Heart right ventricle (tissue), 16 donors: ENCODE measurements around the gene OTUD7B. TPM values are rescaled to one million over a fixed set of nuclear protein-coding genes. Genes with fewer than 3 reads are reported as not detected.

Source experiments
- ATAC-seq, 8 donors: fragments of 200-7000 bp; cut with Tn5 transposase; one replicate each; pipeline ENCODE4 v1.9.1; 2020; ENCODE audit warnings: mild to moderate bottlenecking in 8 of 8, moderate library complexity in 8 of 8, moderate number of reproducible peaks in 1 of 8
- DNase-seq, 2 donors: peaks; one replicate each; pipeline ENCODE4 v3.0.0-alpha.2; 2020
- H3K27ac ChIP-seq, 10 donors: fragments of 200-600 bp; sonication (generic) in 2 of 10; one replicate each; pipeline versions ENCODE4 v1.5.0 to v1.8.0; 2020 to 2022; ENCODE audit warnings: mild to moderate bottlenecking in 3 of 10
- H3K27me3 ChIP-seq, 7 donors: fragments of 200-600 bp; one replicate each; pipeline ENCODE4 v1.8.0; 2021 to 2022; ENCODE audit warnings: mild to moderate bottlenecking in 2 of 7
- H3K36me3 ChIP-seq, 9 donors: fragments of 200-600 bp; sonication (generic) in 1 of 9; one replicate each; pipeline versions ENCODE4 v1.5.0 to v1.8.0; 2020 to 2022; ENCODE audit warnings: mild to moderate bottlenecking in 2 of 9
- H3K4me1 ChIP-seq, 9 donors: fragments of 200-600 bp; sonication (generic) in 1 of 9; one replicate each; pipeline versions ENCODE4 v1.5.0 to v1.8.0; 2020 to 2022; ENCODE audit warnings: mild to moderate bottlenecking in 4 of 9
- H3K4me3 ChIP-seq, 10 donors: fragments of 200-600 bp; sonication (generic) in 2 of 10; one replicate each; pipeline versions ENCODE4 v1.5.0 to v1.8.0; 2020 to 2022; ENCODE audit warnings: mild to moderate bottlenecking in 7 of 10, moderate library complexity in 2 of 10
- H3K9me3 ChIP-seq, 11 donors: fragments of 200-600 bp in 10 of 11; sonication (generic) in 2 of 11; one replicate each; pipeline versions ENCODE4 v1.5.0 to v1.8.0; 2013 to 2022; ENCODE audit warnings: mild to moderate bottlenecking in 2 of 11, control low read depth in 1 of 11, moderate library complexity in 1 of 11
- CTCF ChIP-seq, 9 donors: fragments of 200-600 bp; sonication (generic) in 2 of 9; IDR thresholded peaks; one replicate each; pipeline versions ENCODE4 v1.5.0 to v1.8.0; 2021 to 2022; ENCODE audit warnings: antibody characterized with exemption in 9 of 9, mild to moderate bottlenecking in 5 of 9, moderate library complexity in 1 of 9
- WGBS, 2 donors: extraction: QIAGEN DNeasy Blood & Tissue Kit; methylation state at CpG; one replicate each; pipeline ENCODE4 v1.1.7; 2013; ENCODE audit warnings: inconsistent platforms in 1 of 2; 5-methylcytosine and 5-hydroxymethylcytosine counted together
- intact Hi-C, 10 donors: fragments of 100-400 bp; cut with DNase I; formaldehyde crosslinking; loops; one replicate each; pipeline versions ENCODE4 v1.11.1 to v1.14.2; 2022
- polyA plus RNA-seq, 2 donors: library from polyadenylated mRNA; stranded (reverse); fragments of 200-250 nt; gene quantifications; one replicate each; pipeline ENCODE4 v1.2.3, GENCODE V29; 2013
- total RNA-seq, 10 donors: library from RNA; stranded (reverse); fragmentation: NEBNext Ultra II Directional in 3 of 10; extraction: Animal tissue kit (Norgen Biotek cat#: 25700) in 3 of 10; gene quantifications; one replicate each; pipeline versions ENCODE4 v1.2.1 to v1.2.4, GENCODE V29; 2021 to 2023
- donor health status: Arrhythmogenic right ventricular cardiomyopathy.
- donor health status: ischemic (EF 13 %, LVEDD 7.1; RV severe dilation, severe dysfunction).
- donor health status: healthy with polysubstance abuse.
- donor health status: DM: no; HTN: yes; CAD: no.
- donor health status: DM: no; HTN: no; CAD: no.
- donor health status: ischemic (EF 25% LVEDD 6.9; RV normal size, moderate dysfunction).
- donor health status: ischemic (EF 25% LVEDD 5.7; RV mildly dilated, moderate dysfunction).
- donor health status: healthy.
- donor health status: DM: yes; HTN: yes; CAD: no.
- donor health status: Ischemic cardiomyopathy.
- donor health status: ischemic (EF 35%, LVEDD 5.7; RV mildly dilated, moderate dysfunction).
- donor health status: nonischemic (EF 11% LVEDD 7.7; RV severe dilation, severe dysfunction).
- donor health status: DM: yes; HTN: yes; CAD: no.
- donor health status: PGD.
- donor health status: ischemic (EF 29% LVEDD 5.4; RV normal size, mild dysfunction).
- donor health status: nonischemic (EF 23%, LVEDD 6.1; RV moderate dilation, normal function).

The OTUD7B gene
- total and polyA plus RNA-seq, 12 donors, result 3.1 to 34.4 (median 28.1) TPM

GRCh38 chr1:150001415-150001814, 9.1 kb downstream of the OTUD7B start:
- DNase-seq, result no peak
- peaks cover 0 to 59% (median 9%) of the 10 kb centered on the region in 9 donors for H3K36me3 ChIP-seq
- TF ChIP-seq CTCF (IDR thresholded peaks at IDR 0.05), result no peak
- H3K9me3 ChIP-seq, result no peaks in the 10 kb centered on the region
- intact Hi-C loops, result loop anchor here in 1 of 10 donors (10.0 kb wide), 1 partner anchor 63 kb away; the partner anchor contains the start of gene VPS45
- peak in 1 of 8 donors; percentile 58 for ATAC-seq
- peaks cover 0 to 90% (median 0%) of the 10 kb centered on the region in 7 donors for H3K27me3 ChIP-seq
- WGBS, 2 donors, result 92 to 96% methylated on average over 1 of the region's 1 CpG
- H3K4me3 ChIP-seq, result no peak overlapping the region
- peaks cover 6 to 72% (median 53%) of the 10 kb centered on the region in 9 donors for H3K4me1 ChIP-seq
- H3K27ac ChIP-seq, result peak overlapping the region in 2 of 10 donors; percentile 17 to 18

GRCh38 chr1:149997585-149998262, 12.8 kb downstream of the OTUD7B start:
- no peak overlapping the region for H3K27ac ChIP-seq
- no peak for TF ChIP-seq CTCF (IDR thresholded peaks at IDR 0.05)
- no peak overlapping the region for H3K4me3 ChIP-seq
- peaks cover 6 to 91% (median 63%) of the 10 kb centered on the region in 9 donors for H3K4me1 ChIP-seq
- intact Hi-C loops, result loop anchor here in 1 of 10 donors (2.0 kb wide), 1 partner anchor 33 kb away; no protein-coding TSS in a partner anchor
- peak in 3 of 8 donors; percentile 28 to 37 (median 28) for ATAC-seq
- WGBS, 2 donors, result 83 to 89% methylated on average over 6 of the region's 6 CpGs
- H3K27me3 ChIP-seq, result peaks cover 0 to 91% (median 0%) of the 10 kb centered on the region in 7 donors
- no peak for DNase-seq
- peaks cover 0 to 29% (median 0%) of the 10 kb centered on the region in 9 donors for H3K36me3 ChIP-seq
- no peaks in the 10 kb centered on the region for H3K9me3 ChIP-seq

GRCh38 chr1:149995927-149996326, 14.6 kb downstream of the OTUD7B start:
- peaks cover 0 to 26% (median 0%) of the 10 kb centered on the region in 9 donors for H3K36me3 ChIP-seq
- no peak overlapping the region for H3K27ac ChIP-seq
- ATAC-seq, result no peak
- TF ChIP-seq CTCF (IDR thresholded peaks at IDR 0.05), result no peak
- H3K4me3 ChIP-seq, result no peak overlapping the region
- 62 to 72% methylated on average over 2 of the region's 2 CpGs for WGBS, 2 donors
- intact Hi-C loops, result loop anchor here in 1 of 10 donors (2.0 kb wide), 1 partner anchor 31 kb away; no protein-coding TSS in a partner anchor
- H3K4me1 ChIP-seq, result peaks cover 4 to 75% (median 48%) of the 10 kb centered on the region in 9 donors
- H3K9me3 ChIP-seq, result no peaks in the 10 kb centered on the region
- DNase-seq, result no peak
- H3K27me3 ChIP-seq, result peaks cover 0 to 91% (median 0%) of the 10 kb centered on the region in 7 donors

- Histone ChIP-seq H3K9me3 (no peaks in the 10 kb centered on the region), H3K36me3 (peaks cover 0 to 8% (median 0%) of the 10 kb centered on the region in 9 donors), H3K4me3 (no peak overlapping the region), H3K27ac (no peak overlapping the region), H3K27me3 (peaks cover 0 to 89% (median 0%) of the 10 kb centered on the region in 7 donors), H3K4me1 (peaks cover 0 to 69% (median 45%) of the 10 kb centered on the region in 9 donors)
- DNase-seq (no peak), ATAC-seq (no peak)
- intact Hi-C loops, result loop anchor here in 1 of 10 donors (2.0 kb wide), 1 partner anchor 23 kb away; no protein-coding TSS in a partner anchor
- no peak for TF ChIP-seq CTCF (IDR thresholded peaks at IDR 0.05)
Measured at GRCh38 chr1:149993764-149994163, 16.8 kb downstream of the OTUD7B start.
